ENCODE data around the gene TENT4B.

- TF ChIP-seq CTCF (IDR thresholded peaks at IDR 0.05) (no peak), EZH2 (IDR thresholded peaks at IDR 0.05) (no peak)
These were observed 50.0 kb downstream of the TENT4B start for GRCh38 chr16:50202926-50203624.

Data from neural progenitor cell (in vitro differentiated cells).